K562 (cell line): ENCODE measurements around the gene TMEM179. TPM values are rescaled to one million over a fixed set of nuclear protein-coding genes. Genes with fewer than 3 reads are reported as not detected.

Experiments used
- ARHGAP35 ChIP-seq: fragments of 450-650 bp; IDR thresholded peaks from 2 replicates; pipeline ENCODE4 v1.6.1; 2018; ENCODE audit not compliant: partially characterized antibody
- BDP1 ChIP-seq: IDR thresholded peaks from 3 replicates; pipeline ENCODE4 v1.6.1; 2011; ENCODE audit not compliant: insufficient read length, insufficient read depth
- CHCHD3 ChIP-seq: fragments of 250-450 bp; sonication (Bioruptor Pico); IDR thresholded peaks from 2 replicates; pipeline ENCODE4 v2.1.2; 2022; ENCODE audit warnings: mild to moderate bottlenecking
- CHD4 ChIP-seq: fragments of 200-600 bp; sonication (generic); IDR thresholded peaks from 3 replicates; pipeline ENCODE4 v1.6.1; 2012; ENCODE audit warnings: low read depth, mild to moderate bottlenecking, mixed read lengths, low read length, inconsistent platforms; ENCODE audit not compliant: insufficient read depth, insufficient replicate concordance, poor library complexity, severe bottlenecking
- EGR1 ChIP-seq: fragments of 450-650 bp; conservative IDR thresholded peaks from 2 replicates; pipeline ENCODE4 v1.6.1; 2017; ENCODE audit warnings: mild to moderate bottlenecking
- HDAC1 ChIP-seq, 2 experiments: fragments of 450-650 bp; IDR thresholded peaks; 2 replicates each; pipeline ENCODE4 v1.6.1; 2016 to 2017; ENCODE audit warnings: inconsistent platforms in 1 of 2, mild to moderate bottlenecking in 1 of 2, moderate library complexity in 1 of 2
- HOXB6 ChIP-seq: fragments of 250-450 bp; sonication (Bioruptor Pico); IDR thresholded peaks from 2 replicates; pipeline ENCODE4 v1.5.1; 2022; ENCODE audit warnings: mild to moderate bottlenecking, borderline replicate concordance
- KLF10 ChIP-seq: fragments of 250-450 bp; sonication (Bioruptor Pico); IDR thresholded peaks from 2 replicates; pipeline ENCODE4 v1.6.1; 2021; ENCODE audit warnings: matching md5 sums
- NFATC3 ChIP-seq: fragments of 450-650 bp; IDR thresholded peaks from 2 replicates; pipeline ENCODE4 v1.6.1; 2017; ENCODE audit warnings: mild to moderate bottlenecking
- RBBP5 ChIP-seq: fragments of 200-600 bp; sonication (generic); IDR thresholded peaks from 2 replicates; pipeline ENCODE4 v1.6.1; 2012; ENCODE audit warnings: borderline replicate concordance, mild to moderate bottlenecking, low read length, control low read depth, inconsistent platforms; ENCODE audit not compliant: insufficient read depth, poor library complexity, severe bottlenecking
- RBFOX2 ChIP-seq: fragments of 200-400 bp; formaldehyde crosslinking; IDR thresholded peaks from 2 replicates; pipeline ENCODE4 v1.6.1; 2017; ENCODE audit warnings: low read depth, mild to moderate bottlenecking, low read length, moderate library complexity
- RBM15 ChIP-seq: fragments of 200-400 bp; formaldehyde crosslinking; IDR thresholded peaks from 2 replicates; pipeline ENCODE4 v1.6.1; 2018; ENCODE audit warnings: mild to moderate bottlenecking, low read length, moderate library complexity; ENCODE audit not compliant: insufficient read depth
- SMAD2 ChIP-seq: fragments of 150-350 bp; IDR thresholded peaks from 2 replicates; pipeline ENCODE4 v1.6.1; 2014; ENCODE audit warnings: low read depth, mild to moderate bottlenecking, low read length
- ZNF324 ChIP-seq: fragments of 250-450 bp; sonication (Bioruptor Pico); IDR thresholded peaks from 2 replicates; pipeline ENCODE4 v1.4.0; 2020; ENCODE audit warnings: mild to moderate bottlenecking
- ZNF583 ChIP-seq: fragments of 250-450 bp; sonication (Bioruptor Pico); IDR thresholded peaks from 2 replicates; pipeline ENCODE4 v1.4.0; 2020
- polyA plus RNA-seq, 8 experiments: library from polyadenylated mRNA; depleted of rRNA in 4 of 8; stranded (reverse) in 5 of 8; unstranded in 3 of 8; fragments of >200 nt; fragmentation: Nextera tagmentation in 2 of 8; fragmentation: Illumina TruSeq in 1 of 8; extraction: Ambion mirVana in 2 of 8; extraction: Trizol in 1 of 8; gene quantifications; 2 replicates each; pipeline versions ENCODE4 v1.2.1 to v1.2.3, GENCODE V29; 2011 to 2014; ENCODE audit warnings: inconsistent platforms in 1 of 8, missing spikeins in 1 of 8
- total RNA-seq, 7 experiments: library from RNA; depleted of rRNA in 6 of 7; stranded (reverse); fragments of >200 nt in 6 of 7; fragmentation: Illumina TruSeq in 2 of 7; extraction: Trizol in 2 of 7; gene quantifications; 2 replicates each; pipeline versions ENCODE4 v1.2.1 to v1.2.3, GENCODE V29; 2011 to 2021; ENCODE audit warnings: low replicate concordance in 1 of 7
- TF ChIP-seq, protein P1 (sequence below): fragments of 250-450 bp; sonication (Bioruptor Pico); IDR thresholded peaks from 2 replicates; pipeline ENCODE4 v1.8.0; 2021; ENCODE audit warnings: borderline replicate concordance, mild to moderate bottlenecking, moderate library complexity; ENCODE audit not compliant: poor library complexity, severe bottlenecking
- TF ChIP-seq, protein P2 (sequence below): fragments of 250-450 bp; sonication (Bioruptor Pico); IDR thresholded peaks from 2 replicates; pipeline ENCODE4 v1.4.0; 2020; ENCODE audit warnings: mild to moderate bottlenecking, moderate library complexity
- TF ChIP-seq, protein P3 (sequence below): conservative IDR thresholded peaks from 2 replicates; pipeline ENCODE4 v1.6.1; 2011; ENCODE audit warnings: low read depth, mild to moderate bottlenecking, low read length; ENCODE audit not compliant: control insufficient read depth
- TF ChIP-seq, protein P4 (sequence below), 2 experiments: fragments of 200-800 bp in 1 of 2; sonication (Bioruptor generic) in 1 of 2; sonication (generic) in 1 of 2; formaldehyde crosslinking in 1 of 2; IDR thresholded peaks in 1 of 2; conservative IDR thresholded peaks in 1 of 2; 2 replicates each; pipeline versions ENCODE4 v1.5.0 to v1.6.1; 2016 to 2020; ENCODE audit warnings: missing compliant biosample characterization in 1 of 2, missing genetic modification characterization in 1 of 2, missing genetic modification reagents in 1 of 2
- TF ChIP-seq, protein P5 (sequence below), 2 experiments: fragments of 150-350 bp in 1 of 2; IDR thresholded peaks; 2 replicates each; pipeline ENCODE4 v1.6.1; 2012 to 2016; ENCODE audit warnings: low read depth in 2 of 2, low read length in 2 of 2, mild to moderate bottlenecking in 1 of 2, moderate library complexity in 1 of 2

The TMEM179 gene
- total and polyA plus RNA-seq, 9 of the 15 experiments (the other 6 are each of a cell fraction or from before 2014, with no cell fraction given) = not detected

DNA sequence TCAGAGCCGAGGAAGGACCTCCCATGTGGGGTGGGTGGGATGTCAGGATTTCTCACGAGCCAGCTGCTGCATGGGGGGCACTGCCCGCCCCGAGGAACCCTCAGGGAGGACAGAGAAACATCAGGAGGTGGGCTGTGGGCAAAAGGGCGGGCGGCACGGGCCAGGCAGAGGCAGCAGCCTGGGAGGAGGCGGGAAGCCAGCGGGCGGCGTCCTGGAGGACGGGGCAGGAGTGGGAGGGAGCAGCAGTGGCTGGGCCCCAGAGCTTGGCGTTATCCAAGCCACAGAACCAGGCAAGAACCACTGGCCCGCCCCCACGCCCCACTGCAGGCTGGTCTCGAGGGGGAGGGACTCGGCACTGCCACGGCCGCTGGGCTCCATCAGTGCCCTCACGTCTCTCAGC is 22.6 kb downstream of the TMEM179 start (continued):
- TF ChIP-seq, protein P1, sequence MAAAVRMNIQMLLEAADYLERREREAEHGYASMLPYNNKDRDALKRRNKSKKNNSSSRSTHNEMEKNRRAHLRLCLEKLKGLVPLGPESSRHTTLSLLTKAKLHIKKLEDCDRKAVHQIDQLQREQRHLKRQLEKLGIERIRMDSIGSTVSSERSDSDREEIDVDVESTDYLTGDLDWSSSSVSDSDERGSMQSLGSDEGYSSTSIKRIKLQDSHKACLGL (CRISPR knock-in tag) = no peak
- no peak for TF ChIP-seq ARHGAP35
- TF ChIP-seq, protein P2, sequence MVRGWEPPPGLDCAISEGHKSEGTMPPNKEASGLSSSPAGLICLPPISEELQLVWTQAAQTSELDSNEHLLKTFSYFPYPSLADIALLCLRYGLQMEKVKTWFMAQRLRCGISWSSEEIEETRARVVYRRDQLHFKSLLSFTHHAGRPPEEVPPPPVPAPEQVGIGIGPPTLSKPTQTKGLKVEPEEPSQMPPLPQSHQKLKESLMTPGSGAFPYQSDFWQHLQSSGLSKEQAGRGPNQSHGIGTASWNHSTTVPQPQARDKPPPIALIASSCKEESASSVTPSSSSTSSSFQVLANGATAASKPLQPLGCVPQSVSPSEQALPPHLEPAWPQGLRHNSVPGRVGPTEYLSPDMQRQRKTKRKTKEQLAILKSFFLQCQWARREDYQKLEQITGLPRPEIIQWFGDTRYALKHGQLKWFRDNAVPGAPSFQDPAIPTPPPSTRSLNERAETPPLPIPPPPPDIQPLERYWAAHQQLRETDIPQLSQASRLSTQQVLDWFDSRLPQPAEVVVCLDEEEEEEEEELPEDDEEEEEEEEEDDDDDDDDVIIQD = no peak
- TF ChIP-seq RBBP5 = peak; percentile 37
- peak; percentile 70; the same call in 1 of the 2 replicates for TF ChIP-seq ZNF583
- TF ChIP-seq CHCHD3 (CRISPR knock-in tag) = no peak
- no peak for TF ChIP-seq HDAC1 (IDR thresholded peaks at IDR 0.05)
- TF ChIP-seq, protein P3, sequence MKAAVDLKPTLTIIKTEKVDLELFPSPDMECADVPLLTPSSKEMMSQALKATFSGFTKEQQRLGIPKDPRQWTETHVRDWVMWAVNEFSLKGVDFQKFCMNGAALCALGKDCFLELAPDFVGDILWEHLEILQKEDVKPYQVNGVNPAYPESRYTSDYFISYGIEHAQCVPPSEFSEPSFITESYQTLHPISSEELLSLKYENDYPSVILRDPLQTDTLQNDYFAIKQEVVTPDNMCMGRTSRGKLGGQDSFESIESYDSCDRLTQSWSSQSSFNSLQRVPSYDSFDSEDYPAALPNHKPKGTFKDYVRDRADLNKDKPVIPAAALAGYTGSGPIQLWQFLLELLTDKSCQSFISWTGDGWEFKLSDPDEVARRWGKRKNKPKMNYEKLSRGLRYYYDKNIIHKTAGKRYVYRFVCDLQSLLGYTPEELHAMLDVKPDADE = no peak
- TF ChIP-seq NFATC3 = no peak
- TF ChIP-seq ZNF324 (CRISPR knock-in tag) = no peak
- no peak for TF ChIP-seq CHD4
- TF ChIP-seq, protein P4, sequence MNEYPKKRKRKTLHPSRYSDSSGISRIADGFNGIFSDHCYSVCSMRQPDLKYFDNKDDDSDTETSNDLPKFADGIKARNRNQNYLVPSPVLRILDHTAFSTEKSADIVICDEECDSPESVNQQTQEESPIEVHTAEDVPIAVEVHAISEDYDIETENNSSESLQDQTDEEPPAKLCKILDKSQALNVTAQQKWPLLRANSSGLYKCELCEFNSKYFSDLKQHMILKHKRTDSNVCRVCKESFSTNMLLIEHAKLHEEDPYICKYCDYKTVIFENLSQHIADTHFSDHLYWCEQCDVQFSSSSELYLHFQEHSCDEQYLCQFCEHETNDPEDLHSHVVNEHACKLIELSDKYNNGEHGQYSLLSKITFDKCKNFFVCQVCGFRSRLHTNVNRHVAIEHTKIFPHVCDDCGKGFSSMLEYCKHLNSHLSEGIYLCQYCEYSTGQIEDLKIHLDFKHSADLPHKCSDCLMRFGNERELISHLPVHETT (CRISPR knock-in tag; conservative IDR thresholded peaks at IDR 0.05 in 1 of 2, IDR thresholded peaks at IDR 0.05 in 1 of 2) = no peak
- TF ChIP-seq, protein P5, sequence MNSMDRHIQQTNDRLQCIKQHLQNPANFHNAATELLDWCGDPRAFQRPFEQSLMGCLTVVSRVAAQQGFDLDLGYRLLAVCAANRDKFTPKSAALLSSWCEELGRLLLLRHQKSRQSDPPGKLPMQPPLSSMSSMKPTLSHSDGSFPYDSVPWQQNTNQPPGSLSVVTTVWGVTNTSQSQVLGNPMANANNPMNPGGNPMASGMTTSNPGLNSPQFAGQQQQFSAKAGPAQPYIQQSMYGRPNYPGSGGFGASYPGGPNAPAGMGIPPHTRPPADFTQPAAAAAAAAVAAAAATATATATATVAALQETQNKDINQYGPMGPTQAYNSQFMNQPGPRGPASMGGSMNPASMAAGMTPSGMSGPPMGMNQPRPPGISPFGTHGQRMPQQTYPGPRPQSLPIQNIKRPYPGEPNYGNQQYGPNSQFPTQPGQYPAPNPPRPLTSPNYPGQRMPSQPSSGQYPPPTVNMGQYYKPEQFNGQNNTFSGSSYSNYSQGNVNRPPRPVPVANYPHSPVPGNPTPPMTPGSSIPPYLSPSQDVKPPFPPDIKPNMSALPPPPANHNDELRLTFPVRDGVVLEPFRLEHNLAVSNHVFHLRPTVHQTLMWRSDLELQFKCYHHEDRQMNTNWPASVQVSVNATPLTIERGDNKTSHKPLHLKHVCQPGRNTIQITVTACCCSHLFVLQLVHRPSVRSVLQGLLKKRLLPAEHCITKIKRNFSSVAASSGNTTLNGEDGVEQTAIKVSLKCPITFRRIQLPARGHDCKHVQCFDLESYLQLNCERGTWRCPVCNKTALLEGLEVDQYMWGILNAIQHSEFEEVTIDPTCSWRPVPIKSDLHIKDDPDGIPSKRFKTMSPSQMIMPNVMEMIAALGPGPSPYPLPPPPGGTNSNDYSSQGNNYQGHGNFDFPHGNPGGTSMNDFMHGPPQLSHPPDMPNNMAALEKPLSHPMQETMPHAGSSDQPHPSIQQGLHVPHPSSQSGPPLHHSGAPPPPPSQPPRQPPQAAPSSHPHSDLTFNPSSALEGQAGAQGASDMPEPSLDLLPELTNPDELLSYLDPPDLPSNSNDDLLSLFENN (IDR thresholded peaks at IDR 0.05; ENCODE audit: low read depth in 2 of 2, low read length in 2 of 2) = no peak
- no peak for TF ChIP-seq RBM15
- TF ChIP-seq HOXB6 (CRISPR knock-in tag) = no peak
- no peak for TF ChIP-seq KLF10
- TF ChIP-seq RBFOX2 = 0 out of 2 replicates have a peak, but pooled peaks have one; percentile 14
- no peak for TF ChIP-seq BDP1
- TF ChIP-seq EGR1 = peak; percentile 47; the same call in 1 of the 2 replicates
- no peak for TF ChIP-seq SMAD2
